Esophagus squamous epithelium (tissue), 5 donors: ENCODE data around the gene MOB3A. TPM values are rescaled to one million over a fixed set of nuclear protein-coding genes. Genes with fewer than 3 reads are reported as not detected.
"Not testable (repeated sequence)": the region's sequence is repeated elsewhere in the genome, so short reads cannot be mapped to it uniquely, and the experiment has no call there.

Experiments used
- DNase-seq: peaks from one replicate; lab custom pipeline; 2025; lab: John Stamatoyannopoulos, UW
- H3K27ac ChIP-seq, 4 donors: fragments of 200-600 bp; sonication (generic); one replicate each; pipeline ENCODE4 v1.5.1; 2016 to 2019; ENCODE audit warnings: mild to moderate bottlenecking in 1 of 4
- H3K27me3 ChIP-seq, 4 donors: fragments of 200-600 bp; sonication (generic); 1 replicate in 3 of 4; 2 replicates in 1 of 4; pipeline versions ENCODE4 v1.5.1 to v1.6.0; 2017 to 2021; ENCODE audit warnings: antibody characterized with exemption in 1 of 4
- H3K36me3 ChIP-seq, 3 donors: fragments of 200-600 bp; sonication (generic); one replicate each; pipeline ENCODE4 v1.5.1; 2016 to 2019
- H3K4me1 ChIP-seq, 3 donors: fragments of 200-600 bp; sonication (generic); one replicate each; pipeline ENCODE4 v1.5.1; 2017 to 2019
- H3K4me3 ChIP-seq, 4 donors: fragments of 200-600 bp; sonication (generic); 1 replicate in 3 of 4; 2 replicates in 1 of 4; pipeline ENCODE4 v1.5.1; 2016 to 2019; ENCODE audit warnings: mild to moderate bottlenecking in 2 of 4, moderate library complexity in 1 of 4
- H3K9me3 ChIP-seq, 3 donors: fragments of 200-600 bp; sonication (generic); one replicate each; pipeline ENCODE4 v1.5.1; 2016 to 2019
- CTCF ChIP-seq, 6 experiments: fragments of 450-650 bp in 4 of 6; fragments of 200-600 bp in 2 of 6; sonication (generic) in 2 of 6; IDR thresholded peaks; one replicate each; pipeline ENCODE4 v1.5.1; 2016 to 2019; ENCODE audit warnings: antibody characterized with exemption in 6 of 6, mild to moderate bottlenecking in 4 of 6, moderate library complexity in 4 of 6
- POLR2A ChIP-seq, 4 donors: fragments of 450-650 bp; IDR thresholded peaks; one replicate each; pipeline ENCODE4 v1.6.1; 2017; ENCODE audit warnings: antibody characterized with exemption in 4 of 4, mild to moderate bottlenecking in 4 of 4, moderate library complexity in 3 of 4
- WGBS, 2 donors: methylation state at CpG; one replicate each; pipeline ENCODE4 v1.1.5; 2018; 5-methylcytosine and 5-hydroxymethylcytosine counted together
- intact Hi-C: fragments of 100-400 bp; cut with DNase I; formaldehyde crosslinking; loops from one replicate; pipeline ENCODE4 v1.15.0; 2022
- total RNA-seq, 4 donors: library from RNA; depleted of rRNA; stranded (reverse); fragments of >200 nt; gene quantifications; one replicate each; pipeline ENCODE4 v1.1.0, GENCODE V29; 2016
- donor health status: DM: yes; HTN: yes; CAD: no.

MOB3A gene
- total RNA-seq, 4 donors from 2014 or later: 22.9 to 26.9 (median 23.6) TPM

GRCh38 chr19:2129022-2129421, 32.9 kb upstream of the MOB3A start:
- TF ChIP-seq POLR2A (IDR thresholded peaks at IDR 0.05) (no peak), CTCF (IDR thresholded peaks at IDR 0.05) (no peak)
- no peak for DNase-seq
- H3K36me3 ChIP-seq: peaks cover 36 to 95% (median 54%) of the 10 kb centered on the region in 3 donors
- intact Hi-C loops: no loop called here
- 90% methylated on average over 8 of the region's 21 CpGs; no CpG with 5 or more reads in 1 of the 2 donors for WGBS, 2 donors
- no peaks in the 10 kb centered on the region for H3K9me3 ChIP-seq
- no peak overlapping the region for H3K4me3 ChIP-seq
- H3K4me1 ChIP-seq: no peaks in the 10 kb centered on the region
- H3K27ac ChIP-seq: no peak overlapping the region
- H3K27me3 ChIP-seq: no peaks in the 10 kb centered on the region

GRCh38 chr19:2128252-2128651, 32.1 kb upstream of the MOB3A start:
- H3K4me3 ChIP-seq, H3K27ac ChIP-seq, H3K4me1 ChIP-seq, intact Hi-C loops, DNase-seq, H3K27me3 ChIP-seq, H3K9me3 ChIP-seq: not testable (repeated sequence)
- WGBS, 2 donors: 80 to 90% methylated on average over 2 of the region's 34 CpGs
- H3K36me3 ChIP-seq: peaks cover 44 to 95% (median 54%) of the 10 kb centered on the region in 3 donors

GRCh38 chr19:2127758-2128157, 31.6 kb upstream of the MOB3A start:
- 85 to 96% methylated on average over 4 to 13 of the region's 19 CpGs for WGBS, 2 donors
- TF ChIP-seq CTCF (IDR thresholded peaks at IDR 0.05) (no peak), POLR2A (IDR thresholded peaks at IDR 0.05) (no peak)
- no peak overlapping the region for H3K27ac ChIP-seq
- H3K27me3 ChIP-seq: no peaks in the 10 kb centered on the region
- intact Hi-C loops: no loop called here
- no peak for DNase-seq
- H3K4me3 ChIP-seq: no peak overlapping the region
- peaks cover 48 to 95% (median 53%) of the 10 kb centered on the region in 3 donors for H3K36me3 ChIP-seq
- no peaks in the 10 kb centered on the region for H3K9me3 ChIP-seq
- no peaks in the 10 kb centered on the region for H3K4me1 ChIP-seq

- Histone ChIP-seq H3K27ac (no peak overlapping the region), H3K27me3 (no peaks in the 10 kb centered on the region), H3K36me3 (peaks cover 50 to 95% (median 52%) of the 10 kb centered on the region in 3 donors), H3K4me1 (no peaks in the 10 kb centered on the region), H3K4me3 (no peak overlapping the region), H3K9me3 (no peaks in the 10 kb centered on the region)
- intact Hi-C loops: no loop called here
- TF ChIP-seq POLR2A (IDR thresholded peaks at IDR 0.05) (no peak), CTCF (IDR thresholded peaks at IDR 0.05) (no peak)
- WGBS, 2 donors: 92 to 93% methylated on average over 11 to 21 of the region's 24 CpGs
- DNase-seq: no peak
Measured at GRCh38 chr19:2126879-2127518, 30.9 kb upstream of the MOB3A start.

- Histone ChIP-seq H3K27ac (no peak overlapping the region), H3K36me3 (peaks cover 48 to 97% (median 52%) of the 10 kb centered on the region in 3 donors), H3K9me3 (no peaks in the 10 kb centered on the region), H3K4me3 (no peak overlapping the region), H3K4me1 (no peaks in the 10 kb centered on the region), H3K27me3 (no peaks in the 10 kb centered on the region)
- no peak for DNase-seq
- intact Hi-C loops: no loop called here
- no peak for TF ChIP-seq CTCF (IDR thresholded peaks at IDR 0.05)
- TF ChIP-seq POLR2A (IDR thresholded peaks at IDR 0.05): no peak
- 60% methylated on average over 1 of the region's 25 CpGs; no CpG with 5 or more reads in 1 of the 2 donors for WGBS, 2 donors
Measured at GRCh38 chr19:2123682-2124387, 27.7 kb upstream of the MOB3A start.
